ENCODE measurements around the gene BSCL2. TPM values are rescaled to one million over a fixed set of nuclear protein-coding genes. Genes with fewer than 3 reads are reported as not detected.

BSCL2 gene
- total and polyA plus RNA-seq, 5 experiments from 2014 or later: 37.0 to 65.0 (median 58.2) TPM

DNA sequence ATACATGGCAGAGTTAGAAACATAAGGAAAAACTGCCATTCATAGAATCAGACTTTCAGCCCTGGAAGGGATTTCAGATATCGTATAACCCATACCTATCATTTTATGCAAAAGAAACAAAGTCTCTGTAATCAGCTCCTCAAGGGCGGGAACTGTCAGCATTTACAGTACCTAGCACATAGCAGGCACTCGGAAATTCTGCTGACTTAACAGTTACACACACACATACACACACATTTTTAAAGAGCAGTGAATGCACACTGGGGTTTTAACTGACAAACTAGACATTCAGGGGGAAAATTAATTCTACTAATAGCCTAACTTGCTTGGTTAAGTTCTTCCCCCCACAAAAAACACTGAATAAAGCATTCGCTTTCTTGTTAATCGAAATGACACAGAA, 9.0 kb upstream of the BSCL2 start:
- DNase-seq (no peak), ATAC-seq (no peak)
- H3K4me3 Mint-ChIP-seq: no peak overlapping the region
- POLR2A ChIA-PET: interaction anchor here (1.2 to 14.8 kb wide), 2 partner anchors 9 to 11 kb away, joined by 3 to 263 read pairs; partner anchors contain the start of genes BSCL2, HNRNPUL2 and TTC9C
- no peaks in the 10 kb centered on the region for H3K27me3 Mint-ChIP-seq
- peak overlapping the region in 2 of 10 donors; percentile 23 to 74 for H3K27ac Mint-ChIP-seq
- H3K36me3 Mint-ChIP-seq: peaks cover 5 to 98% (median 33%) of the 10 kb centered on the region in 3 donors
- no peaks in the 10 kb centered on the region for H3K9me3 Mint-ChIP-seq
- peaks cover 17 to 44% (median 36%) of the 10 kb centered on the region in 4 donors for H3K4me1 Mint-ChIP-seq

- no peak for ATAC-seq
- POLR2A ChIA-PET: interaction anchor here (1.2 to 14.8 kb wide), 3 partner anchors 9 to 38 kb away, joined by 3 to 263 read pairs (median 5); partner anchors contain the start of genes BSCL2, HNRNPUL2, TTC9C and ZBTB3
- no peak overlapping the region for H3K4me3 Mint-ChIP-seq
- H3K27me3 Mint-ChIP-seq: no peaks in the 10 kb centered on the region
- H3K4me1 Mint-ChIP-seq: peaks cover 17 to 44% (median 30%) of the 10 kb centered on the region in 4 donors
- no peak for DNase-seq
- peak overlapping the region in 7 of 10 donors; percentile 12 to 74 (median 56) for H3K27ac Mint-ChIP-seq
- H3K9me3 Mint-ChIP-seq: no peaks in the 10 kb centered on the region
- H3K36me3 Mint-ChIP-seq: peaks cover 5 to 96% (median 29%) of the 10 kb centered on the region in 3 donors
These were observed 8.2 kb upstream of the BSCL2 start for GRCh38 chr11:62715150-62716130.

GRCh38 chr11:62713343-62713742, 6.1 kb upstream of the BSCL2 start:
- ATAC-seq (no peak), DNase-seq (no peak)
- H3K27ac Mint-ChIP-seq: peak overlapping the region in 9 of 10 donors; percentile 38 to 92 (median 65)
- H3K36me3 Mint-ChIP-seq: peaks cover 5 to 79% (median 17%) of the 10 kb centered on the region in 3 donors
- H3K27me3 Mint-ChIP-seq: no peaks in the 10 kb centered on the region
- POLR2A ChIA-PET: interaction anchor here (9.7 to 14.8 kb wide), 2 partner anchors 14 to 128 kb away, joined by 98 to 263 read pairs; partner anchors contain the start of genes HNRNPUL2, TTC9C and WDR74
- no peaks in the 10 kb centered on the region for H3K9me3 Mint-ChIP-seq
- no peak overlapping the region for H3K4me3 Mint-ChIP-seq
- H3K4me1 Mint-ChIP-seq: peaks cover 18 to 42% (median 39%) of the 10 kb centered on the region in 4 donors

DNA sequence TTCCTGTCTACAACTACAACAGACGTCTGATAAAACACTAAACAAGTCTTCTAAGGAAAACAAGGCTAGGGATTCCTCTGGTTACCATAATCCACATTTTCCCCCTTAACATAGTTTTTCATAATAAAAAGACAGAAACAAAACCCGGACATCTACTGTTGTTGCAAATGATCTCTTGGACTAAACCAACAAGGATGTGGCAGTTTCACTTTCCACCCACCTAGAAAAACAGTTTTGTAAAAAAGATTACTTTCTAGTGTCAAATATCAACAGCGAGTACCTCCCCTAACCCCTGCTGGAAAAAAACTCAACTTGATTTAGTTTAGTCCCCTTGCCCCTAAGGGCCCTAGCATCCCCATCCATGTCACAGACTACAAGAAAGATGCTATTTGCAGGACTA, 5.6 kb upstream of the BSCL2 start:
- H3K27ac Mint-ChIP-seq: peak overlapping the region; percentile 22 to 92 (median 62)
- no peaks in the 10 kb centered on the region for H3K27me3 Mint-ChIP-seq
- POLR2A ChIA-PET: interaction anchor here (9.7 to 14.8 kb wide), 2 partner anchors 14 to 128 kb away, joined by 98 to 263 read pairs; partner anchors contain the start of genes HNRNPUL2, TTC9C and WDR74
- H3K9me3 Mint-ChIP-seq: no peaks in the 10 kb centered on the region
- peak overlapping the region in 1 of 10 donors; percentile 18 for H3K4me3 Mint-ChIP-seq
- ATAC-seq: no peak
- H3K4me1 Mint-ChIP-seq: peaks cover 21 to 47% (median 40%) of the 10 kb centered on the region in 4 donors
- peaks cover 5 to 74% (median 12%) of the 10 kb centered on the region in 3 donors for H3K36me3 Mint-ChIP-seq
- no peak for DNase-seq

DNA sequence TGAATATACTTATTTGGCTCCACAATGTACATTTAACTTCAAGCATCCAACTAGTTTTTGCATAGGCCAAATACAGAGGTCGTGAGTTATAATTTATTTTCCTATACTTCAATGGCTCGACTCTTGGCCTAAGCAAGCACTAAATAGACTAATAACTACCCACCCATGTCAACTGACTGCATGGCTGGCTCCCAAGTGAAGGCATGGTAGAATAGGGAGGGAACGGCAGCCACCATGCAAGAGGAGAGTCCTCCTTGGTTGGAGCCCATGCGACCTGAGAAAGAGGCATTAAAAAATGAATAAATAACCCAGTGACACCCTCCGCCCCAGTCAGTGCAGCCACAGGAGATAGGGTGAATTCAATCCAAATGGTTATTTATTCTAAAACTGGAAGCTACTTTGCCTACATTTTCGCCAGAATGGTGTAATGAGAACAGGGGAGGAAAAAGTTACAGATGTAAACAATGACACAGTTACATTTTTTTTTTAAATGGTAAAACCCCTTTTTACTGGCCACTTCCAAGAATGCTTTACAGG, 5.1 kb upstream of the BSCL2 start:
- Mint-ChIP-seq H3K9me3 (no peaks in the 10 kb centered on the region), H3K4me3 (peak overlapping the region in 5 of 10 donors; percentile 0 to 40 (median 10)), H3K27me3 (no peaks in the 10 kb centered on the region), H3K36me3 (peaks cover 5 to 69% (median 9%) of the 10 kb centered on the region in 3 donors), H3K4me1 (peaks cover 22 to 50% (median 42%) of the 10 kb centered on the region in 4 donors), H3K27ac (peak overlapping the region; percentile 37 to 92 (median 58))
- POLR2A ChIA-PET: interaction anchor here (8.0 to 14.8 kb wide), 3 partner anchors 15 to 129 kb away, joined by 71 to 263 read pairs (median 98); partner anchors contain the start of genes HNRNPUL2, TTC9C, WDR74 and ZBTB3
- ATAC-seq (no peak), DNase-seq (no peak)

DNA sequence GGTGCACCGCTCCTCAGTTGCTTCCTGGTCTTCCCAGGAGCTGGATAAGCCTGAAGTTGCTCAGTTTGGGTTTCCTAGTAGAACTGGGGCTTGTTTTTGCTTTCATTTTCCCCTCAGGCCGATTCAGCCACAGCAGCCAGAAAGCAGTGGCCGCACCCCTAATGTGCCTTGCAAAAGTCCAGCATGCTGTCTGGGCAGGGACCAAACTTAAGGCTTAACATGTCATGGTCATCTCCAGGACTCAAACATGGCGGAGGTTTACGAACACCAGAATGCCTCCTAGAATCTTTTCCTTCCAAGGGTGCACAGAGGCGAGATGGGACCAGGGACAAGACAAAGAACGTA, 2.7 kb upstream of the BSCL2 start:
- POLR2A ChIA-PET: interaction anchor here (0.6 to 14.8 kb wide), 29 partner anchors 9 to 1559 kb away, joined by 3 to 263 read pairs (median 11); partner anchors contain the start of genes B3GAT3, C11orf98, CSKMT and EEF1G
- no peak for DNase-seq
- peak overlapping the region; percentile 88 to 98 (median 95) for H3K4me3 Mint-ChIP-seq
- H3K36me3 Mint-ChIP-seq: peaks cover 4 to 45% (median 5%) of the 10 kb centered on the region in 3 donors
- H3K27ac Mint-ChIP-seq: peak overlapping the region; percentile 97 to 100 (median 99)
- no peaks in the 10 kb centered on the region for H3K9me3 Mint-ChIP-seq
- no peak for ATAC-seq
- H3K4me1 Mint-ChIP-seq: peaks cover 27 to 65% (median 59%) of the 10 kb centered on the region in 4 donors
- H3K27me3 Mint-ChIP-seq: no peaks in the 10 kb centered on the region

- Mint-ChIP-seq H3K9me3 (no peaks in the 10 kb centered on the region), H3K4me3 (peak overlapping the region; percentile 88 to 98 (median 95)), H3K27me3 (no peaks in the 10 kb centered on the region), H3K4me1 (peaks cover 27 to 70% (median 59%) of the 10 kb centered on the region in 4 donors), H3K36me3 (peaks cover 4 to 40% (median 5%) of the 10 kb centered on the region in 3 donors), H3K27ac (peak overlapping the region; percentile 97 to 100 (median 99))
- DNase-seq: peak; percentile 84 to 99 (median 97)
- POLR2A ChIA-PET: interaction anchor here (0.6 to 14.8 kb wide), 40 partner anchors 9 to 1560 kb away, joined by 3 to 263 read pairs (median 8); partner anchors contain the start of genes B3GAT3, C11orf98, CSKMT and EEF1G
- peak; percentile 74 to 78 for ATAC-seq
These were observed 2.2 kb upstream of the BSCL2 start for GRCh38 chr11:62709247-62710000.

DNA sequence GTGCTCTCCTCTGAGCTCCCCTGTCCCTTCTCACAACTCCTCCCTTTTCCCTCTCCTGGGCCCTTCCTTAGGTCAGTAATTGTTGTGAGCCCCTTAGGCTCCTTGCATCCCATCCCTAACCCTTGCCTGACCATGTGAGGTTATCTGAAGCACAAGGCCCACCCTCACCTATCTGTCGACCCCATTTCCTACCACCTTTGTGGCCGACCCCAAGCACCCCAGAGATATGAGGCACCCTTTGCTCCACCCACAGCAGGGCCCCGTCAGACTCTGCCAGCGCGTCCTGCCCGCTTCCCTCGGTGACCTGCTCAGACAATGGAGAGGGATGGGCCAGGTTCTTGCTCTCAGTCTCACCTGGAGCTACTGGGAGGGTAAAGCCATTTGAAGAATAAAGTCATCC, 1.6 kb upstream of the BSCL2 start:
- Mint-ChIP-seq H3K36me3 (peaks cover 4 to 34% (median 5%) of the 10 kb centered on the region in 3 donors), H3K4me1 (peaks cover 25 to 67% (median 57%) of the 10 kb centered on the region in 4 donors), H3K4me3 (peak overlapping the region; percentile 88 to 98 (median 95)), H3K9me3 (no peaks in the 10 kb centered on the region), H3K27ac (peak overlapping the region; percentile 97 to 100 (median 99)), H3K27me3 (no peaks in the 10 kb centered on the region)
- DNase-seq (peak in 6 of 10 donors; percentile 40 to 85 (median 54)), ATAC-seq (peak; percentile 38 to 43)
- POLR2A ChIA-PET: interaction anchor here (0.6 to 14.8 kb wide), 38 partner anchors 10 to 1560 kb away, joined by 3 to 263 read pairs (median 8); partner anchors contain the start of genes B3GAT3, C11orf98, CSKMT and EEF1G

DNA sequence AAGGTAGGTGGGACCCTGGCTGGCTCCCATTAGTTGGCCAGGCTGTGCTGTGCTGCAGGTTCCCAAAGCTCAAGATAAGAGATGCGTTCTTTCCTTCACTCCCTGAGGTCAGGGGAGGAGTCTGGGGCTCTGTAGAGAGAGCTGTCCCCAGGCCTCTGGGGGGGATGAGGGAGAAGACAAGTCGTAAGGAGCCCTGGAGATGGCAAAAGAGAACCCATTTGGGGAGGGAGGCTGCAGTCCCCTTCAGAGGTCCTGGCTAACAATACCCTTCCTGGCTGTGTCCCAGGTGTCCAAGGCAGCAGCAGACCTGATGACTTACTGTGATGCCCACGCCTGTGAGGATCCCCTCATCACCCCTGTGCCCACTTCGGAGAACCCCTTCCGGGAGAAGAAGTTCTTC, 1.2 kb upstream of the BSCL2 start:
- ATAC-seq (no peak), DNase-seq (no peak)
- peaks cover 24 to 67% (median 54%) of the 10 kb centered on the region in 4 donors for H3K4me1 Mint-ChIP-seq
- H3K27ac Mint-ChIP-seq: peak overlapping the region; percentile 97 to 100 (median 99)
- H3K9me3 Mint-ChIP-seq: no peaks in the 10 kb centered on the region
- H3K4me3 Mint-ChIP-seq: peak overlapping the region; percentile 88 to 98 (median 95)
- POLR2A ChIA-PET: interaction anchor here (0.6 to 14.8 kb wide), 32 partner anchors 10 to 1561 kb away, joined by 3 to 263 read pairs (median 11); partner anchors contain the start of genes B3GAT3, C11orf98, CSKMT and EML3
- H3K27me3 Mint-ChIP-seq: no peaks in the 10 kb centered on the region
- H3K36me3 Mint-ChIP-seq: peaks cover 4 to 30% (median 5%) of the 10 kb centered on the region in 3 donors

- H3K27ac Mint-ChIP-seq: peak overlapping the region; percentile 63 to 100 (median 94)
- DNase-seq (no peak), ATAC-seq (no peak)
- peaks cover 0 to 23% (median 1%) of the 10 kb centered on the region in 3 donors for H3K36me3 Mint-ChIP-seq
- POLR2A ChIA-PET: interaction anchor here (0.6 to 14.8 kb wide), 22 partner anchors 9 to 174 kb away, joined by 3 to 263 read pairs (median 10); partner anchors contain the start of genes C11orf98, CSKMT, EEF1G and EML3
- no peaks in the 10 kb centered on the region for H3K9me3 Mint-ChIP-seq
- peaks cover 24 to 56% (median 42%) of the 10 kb centered on the region in 4 donors for H3K4me1 Mint-ChIP-seq
- peak overlapping the region; percentile 69 to 95 (median 89) for H3K4me3 Mint-ChIP-seq
- no peaks in the 10 kb centered on the region for H3K27me3 Mint-ChIP-seq
These were observed 375 bp downstream of the BSCL2 start for GRCh38 chr11:62706850-62707247.
